H9 (cell line): ENCODE measurements around the gene MEG3. TPM values are rescaled to one million over a fixed set of nuclear protein-coding genes. Genes with fewer than 3 reads are reported as not detected.

ENCODE experiments used
- DNase-seq: peaks from one replicate; pipeline ENCODE4 v3.0.0-alpha.2; 2017
- H2AFZ ChIP-seq: one replicate; pipeline ENCODE4 v1.6.1; 2013; ENCODE audit warnings: mild to moderate bottlenecking, low read length, control low read depth, moderate library complexity
- H2AK5ac ChIP-seq: 2 replicates; pipeline ENCODE4 v1.6.1; 2013; ENCODE audit warnings: low read length, control low read depth, mixed read lengths; ENCODE audit not compliant: insufficient read length
- H2BK120ac ChIP-seq: one replicate; pipeline ENCODE4 v1.6.1; 2013; ENCODE audit warnings: low read depth, mild to moderate bottlenecking, low read length, control low read depth, inconsistent platforms; ENCODE audit not compliant: poor library complexity, severe bottlenecking
- H2BK12ac ChIP-seq: 2 replicates; pipeline ENCODE4 v1.6.1; 2013; ENCODE audit warnings: low read length, control low read depth, mixed read lengths, low read depth; ENCODE audit not compliant: insufficient read length
- H2BK15ac ChIP-seq: 2 replicates; pipeline ENCODE4 v1.6.1; 2013; ENCODE audit warnings: low read depth, low read length, control low read depth
- H2BK20ac ChIP-seq: one replicate; pipeline ENCODE4 v1.6.1; 2013; ENCODE audit warnings: low read depth, mild to moderate bottlenecking, low read length, control low read depth, inconsistent platforms; ENCODE audit not compliant: poor library complexity, severe bottlenecking
- H2BK5ac ChIP-seq: 2 replicates; pipeline ENCODE4 v1.6.1; 2013; ENCODE audit warnings: low read length, control low read depth, mixed read lengths; ENCODE audit not compliant: insufficient read length
- H3K14ac ChIP-seq: 2 replicates; pipeline ENCODE4 v1.6.1; 2013; ENCODE audit warnings: low read length, control low read depth; ENCODE audit not compliant: insufficient read depth
- H3K18ac ChIP-seq: 2 replicates; pipeline ENCODE4 v1.6.1; 2013; ENCODE audit warnings: low read depth, mild to moderate bottlenecking, mixed read lengths, low read length, control low read depth; ENCODE audit not compliant: insufficient read length
- H3K23ac ChIP-seq: 2 replicates; pipeline ENCODE4 v1.6.1; 2013; ENCODE audit warnings: low read length, control low read depth, mixed read lengths, low read depth; ENCODE audit not compliant: insufficient read length
- H3K23me2 ChIP-seq: 2 replicates; pipeline ENCODE4 v1.6.1; 2013; ENCODE audit warnings: low read depth, mild to moderate bottlenecking, mixed read lengths, low read length, control low read depth; ENCODE audit not compliant: insufficient read length, poor library complexity, severe bottlenecking
- H3K27ac ChIP-seq: 2 replicates; pipeline ENCODE4 v1.5.1; 2013; ENCODE audit warnings: low read length, control low read depth, mixed read lengths, low read depth; ENCODE audit not compliant: insufficient read length
- H3K27me3 ChIP-seq: 2 replicates; pipeline ENCODE4 v1.6.1; 2013; ENCODE audit warnings: low read length, control low read depth, inconsistent platforms; ENCODE audit not compliant: insufficient read depth
- H3K4ac ChIP-seq: 2 replicates; pipeline ENCODE4 v1.6.1; 2013; ENCODE audit warnings: low read depth, mild to moderate bottlenecking, control low read depth, inconsistent platforms, low read length, moderate library complexity
- H3K4me1 ChIP-seq: 2 replicates; pipeline ENCODE4 v1.6.1; 2013; ENCODE audit warnings: low read length, control low read depth, inconsistent platforms; ENCODE audit not compliant: insufficient read depth
- H3K4me2 ChIP-seq: 2 replicates; pipeline ENCODE4 v1.6.1; 2013; ENCODE audit warnings: low read length, control low read depth, mixed read lengths; ENCODE audit not compliant: insufficient read length, insufficient read depth
- H3K56ac ChIP-seq: 2 replicates; pipeline ENCODE4 v1.6.1; 2013; ENCODE audit warnings: low read depth, mild to moderate bottlenecking, mixed read lengths, low read length, control low read depth; ENCODE audit not compliant: insufficient read length
- H3K79me1 ChIP-seq: 2 replicates; pipeline ENCODE4 v1.6.1; 2013; ENCODE audit warnings: low read depth, mild to moderate bottlenecking, moderate library complexity, low read length, control low read depth, inconsistent platforms; ENCODE audit not compliant: insufficient read depth, poor library complexity, severe bottlenecking
- H3K79me2 ChIP-seq: 2 replicates; pipeline ENCODE4 v1.6.1; 2013; ENCODE audit warnings: low read length, control low read depth, inconsistent platforms; ENCODE audit not compliant: insufficient read depth
- H3K9ac ChIP-seq: 2 replicates; pipeline ENCODE4 v1.6.1; 2013; ENCODE audit warnings: low read length, control low read depth, mixed read lengths; ENCODE audit not compliant: insufficient read length; ENCODE audit errors: extremely low read depth
- H3K9me3 ChIP-seq: one replicate; pipeline ENCODE4 v1.6.1; 2013; ENCODE audit warnings: low read depth, low read length, inconsistent platforms; ENCODE audit not compliant: control insufficient read depth
- H3T11ph ChIP-seq: one replicate; pipeline ENCODE4 v1.6.1; 2013; ENCODE audit warnings: mild to moderate bottlenecking, low read length, control low read depth, inconsistent platforms
- H4K20me1 ChIP-seq: one replicate; pipeline ENCODE4 v1.6.1; 2013; ENCODE audit not compliant: control insufficient read depth, insufficient read length, insufficient read depth
- H4K5ac ChIP-seq: 2 replicates; pipeline ENCODE4 v1.6.1; 2013; ENCODE audit warnings: low read depth, mild to moderate bottlenecking, mixed read lengths, low read length, control low read depth; ENCODE audit not compliant: insufficient read length
- H4K8ac ChIP-seq: replicated peaks from 2 replicates; pipeline ENCODE4 v1.6.1; 2013; ENCODE audit warnings: low read length, control low read depth, mixed read lengths, low read depth; ENCODE audit not compliant: insufficient read length
- H4K91ac ChIP-seq: 2 replicates; pipeline ENCODE4 v1.6.1; 2013; ENCODE audit warnings: low read depth, mild to moderate bottlenecking, moderate library complexity, mixed read lengths, low read length, control low read depth; ENCODE audit not compliant: insufficient read length
- H3K27ac Mint-ChIP-seq, 3 experiments: 2 replicates in 2 of 3; 3 replicates in 1 of 3; pipeline ENCODE4 v1.8.0; 2020 to 2021; ENCODE audit warnings: mixed read lengths in 3 of 3, mild to moderate bottlenecking in 1 of 3, moderate library complexity in 1 of 3
- H3K27me3 Mint-ChIP-seq: 2 replicates; pipeline ENCODE4 v1.8.0; 2021; ENCODE audit warnings: low read depth, mild to moderate bottlenecking, moderate library complexity, mixed read lengths
- H3K36me3 Mint-ChIP-seq, 3 experiments: 2 replicates in 2 of 3; 3 replicates in 1 of 3; pipeline ENCODE4 v1.8.0; 2020 to 2021; ENCODE audit warnings: low read depth in 3 of 3, mixed read lengths in 3 of 3; ENCODE audit not compliant: insufficient read depth in 1 of 3
- H3K4me1 Mint-ChIP-seq, 2 experiments: 2 replicates each; pipeline ENCODE4 v1.8.0; 2020; ENCODE audit warnings: mixed read lengths in 2 of 2
- H3K4me3 Mint-ChIP-seq, 2 experiments: 2 replicates in 1 of 2; 3 replicates in 1 of 2; pipeline ENCODE4 v1.8.0; 2020 to 2021; ENCODE audit warnings: mild to moderate bottlenecking in 2 of 2, mixed read lengths in 2 of 2, moderate library complexity in 1 of 2
- H3K9me3 Mint-ChIP-seq, 2 experiments: 2 replicates in 1 of 2; 3 replicates in 1 of 2; pipeline ENCODE4 v1.8.0; 2020; ENCODE audit warnings: mild to moderate bottlenecking in 2 of 2, mixed read lengths in 2 of 2, moderate library complexity in 1 of 2
- WGBS: extraction: QIAGEN DNeasy Blood & Tissue Kit; methylation state at CpG from one replicate; pipeline ENCODE4 v1.1.7; 2013; ENCODE audit warnings: missing lambda C conversion rate, low lambda C conversion rate, mixed read lengths; ENCODE audit not compliant: insufficient read length; ENCODE audit errors: extremely low coverage; 5-methylcytosine and 5-hydroxymethylcytosine counted together
- total RNA-seq: library from RNA; stranded (reverse); gene quantifications from 2 replicates; pipeline ENCODE4 v1.2.1, GENCODE V29; 2021
- TF ChIP-seq, protein P1 (sequence below): fragments of 200-600 bp; sonication (generic); conservative IDR thresholded peaks from 3 replicates; pipeline ENCODE4 v1.8.0; 2021; ENCODE audit warnings: antibody characterized with exemption, mild to moderate bottlenecking

MEG3 gene
- total RNA-seq, 1 experiment from 2014 or later, result 0.52 TPM

DNA sequence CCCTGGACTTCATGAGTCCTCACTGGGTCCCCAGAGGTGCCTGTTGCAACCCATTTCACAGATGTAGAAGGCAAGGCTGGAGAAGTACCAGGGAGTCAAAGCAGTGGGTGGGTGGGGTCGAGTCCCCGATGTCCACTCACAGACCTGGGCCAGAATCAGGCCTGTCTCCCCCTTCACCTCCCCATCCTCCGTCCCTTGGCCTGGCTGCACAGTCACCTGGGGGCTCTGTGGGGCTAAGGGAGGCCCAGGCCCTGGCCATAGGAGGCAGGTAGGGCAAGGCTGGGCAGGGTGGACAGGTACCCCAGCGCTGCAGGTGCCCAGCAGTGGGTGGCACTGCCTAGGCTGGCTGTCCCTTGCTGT lies 48.1 kb downstream of the MEG3 start:
- Histone ChIP-seq H3K4me1 (no peaks in the 10 kb centered on the region), H4K5ac (no peak overlapping the region), H3K4ac (no peak overlapping the region), H4K91ac (no peak overlapping the region), H2AK5ac (no peak overlapping the region), H3K56ac (no peak overlapping the region), H3K4me2 (no peak overlapping the region), H3K18ac (no peak overlapping the region), H3K23ac (no peak overlapping the region), H3T11ph (no peak overlapping the region), H2BK5ac (no peak overlapping the region), H4K20me1 (no peaks in the 10 kb centered on the region), H3K79me2 (no peaks in the 10 kb centered on the region), H2AFZ (no peak overlapping the region), H3K23me2 (no peaks in the 10 kb centered on the region), H2BK12ac (no peak overlapping the region), H3K9ac (no peak overlapping the region), H2BK120ac (no peak overlapping the region), H3K27me3 (no peaks in the 10 kb centered on the region), H3K27ac (no peak overlapping the region), H4K8ac (no peak overlapping the region), H2BK15ac (no peak overlapping the region), H2BK20ac (no peak overlapping the region), H3K9me3 (no peaks in the 10 kb centered on the region), H3K79me1 (no peaks in the 10 kb centered on the region), H3K14ac (no peak overlapping the region)
- Mint-ChIP-seq H3K4me1 (no peaks in the 10 kb centered on the region), H3K27me3 (peaks cover 5% of the 10 kb centered on the region), H3K27ac (no peak overlapping the region), H3K9me3 (peaks cover 10 to 11% of the 10 kb centered on the region in 2 experiments; a peak in 4 of 5 replicates), H3K36me3 (peaks cover 0 to 3% (median 0%) of the 10 kb centered on the region in 3 experiments; a peak in 1 of 7 replicates), H3K4me3 (no peak overlapping the region; a peak in 1 of 5 replicates)
- DNase-seq, result no peak
- TF ChIP-seq, protein P1, sequence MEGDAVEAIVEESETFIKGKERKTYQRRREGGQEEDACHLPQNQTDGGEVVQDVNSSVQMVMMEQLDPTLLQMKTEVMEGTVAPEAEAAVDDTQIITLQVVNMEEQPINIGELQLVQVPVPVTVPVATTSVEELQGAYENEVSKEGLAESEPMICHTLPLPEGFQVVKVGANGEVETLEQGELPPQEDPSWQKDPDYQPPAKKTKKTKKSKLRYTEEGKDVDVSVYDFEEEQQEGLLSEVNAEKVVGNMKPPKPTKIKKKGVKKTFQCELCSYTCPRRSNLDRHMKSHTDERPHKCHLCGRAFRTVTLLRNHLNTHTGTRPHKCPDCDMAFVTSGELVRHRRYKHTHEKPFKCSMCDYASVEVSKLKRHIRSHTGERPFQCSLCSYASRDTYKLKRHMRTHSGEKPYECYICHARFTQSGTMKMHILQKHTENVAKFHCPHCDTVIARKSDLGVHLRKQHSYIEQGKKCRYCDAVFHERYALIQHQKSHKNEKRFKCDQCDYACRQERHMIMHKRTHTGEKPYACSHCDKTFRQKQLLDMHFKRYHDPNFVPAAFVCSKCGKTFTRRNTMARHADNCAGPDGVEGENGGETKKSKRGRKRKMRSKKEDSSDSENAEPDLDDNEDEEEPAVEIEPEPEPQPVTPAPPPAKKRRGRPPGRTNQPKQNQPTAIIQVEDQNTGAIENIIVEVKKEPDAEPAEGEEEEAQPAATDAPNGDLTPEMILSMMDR, result no peak
- no CpG with 5 or more reads among the region's 4 CpGs for WGBS
